IMR-90 (cell line): ENCODE measurements around the gene OPRL1. TPM values are rescaled to one million over a fixed set of nuclear protein-coding genes. Genes with fewer than 3 reads are reported as not detected.

Experiments
- ATAC-seq: fragments of 200-7000 bp; cut with Tn5 transposase; 2 replicates; pipeline ENCODE4 v1.9.1; 2020; ENCODE audit warnings: low read depth, mild to moderate bottlenecking, moderate library complexity
- BruUV-seq: library from RNA; stranded (reverse); fragments of 400-500 nt; replicated peaks from 2 replicates; lab custom pipeline; 2021; lab: Mats Ljungman, UMichigan
- CTCF ChIA-PET: fragments of 300-600 bp; formaldehyde crosslinking; extraction: SDS; loops from one replicate; lab custom pipeline; 2021; ENCODE audit warnings: antibody characterized with exemption; lab: Yijun Ruan, JAX
- POLR2A ChIA-PET: fragments of 300-600 bp; sonication (Branson Sonifier 250); formaldehyde crosslinking; loops from one replicate; lab custom pipeline; 2022; ENCODE audit warnings: antibody characterized with exemption; ENCODE audit not compliant: unreplicated experiment; lab: Charles Lee
- DNase-seq: peaks from one replicate; pipeline ENCODE4 v3.0.0; 2013
- H2AFZ ChIP-seq: replicated peaks from 2 replicates; pipeline ENCODE3; 2013; ENCODE audit warnings: low read length, mild to moderate bottlenecking; ENCODE audit not compliant: poor library complexity
- H2AK5ac ChIP-seq: 2 replicates; pipeline ENCODE4 v1.6.1; 2013; ENCODE audit warnings: low read depth, low read length, inconsistent platforms
- H2AK9ac ChIP-seq: replicated peaks from 2 replicates; pipeline ENCODE3; 2013; ENCODE audit warnings: mild to moderate bottlenecking, low read depth, low read length, moderate library complexity; ENCODE audit not compliant: poor library complexity
- H2BK120ac ChIP-seq: 2 replicates; pipeline ENCODE4 v1.6.1; 2013; ENCODE audit warnings: low read depth, low read length, inconsistent platforms
- H2BK15ac ChIP-seq: 3 replicates; pipeline ENCODE4 v1.6.1; 2013; ENCODE audit warnings: low read depth, low read length, inconsistent platforms
- H2BK20ac ChIP-seq: 2 replicates; pipeline ENCODE4 v1.6.1; 2013; ENCODE audit warnings: low read depth, mild to moderate bottlenecking, inconsistent platforms, low read length, moderate library complexity
- H2BK5ac ChIP-seq: 2 replicates; pipeline ENCODE4 v1.6.1; 2013; ENCODE audit warnings: mild to moderate bottlenecking, low read depth, low read length, inconsistent platforms; ENCODE audit not compliant: poor library complexity, severe bottlenecking
- H3K14ac ChIP-seq: replicated peaks from 2 replicates; pipeline ENCODE4 v1.6.1; 2013; ENCODE audit warnings: low read depth, low read length, inconsistent platforms
- H3K18ac ChIP-seq: 2 replicates; pipeline ENCODE4 v1.6.1; 2013; ENCODE audit warnings: low read depth, low read length, control low read depth
- H3K23ac ChIP-seq: 2 replicates; pipeline ENCODE4 v1.6.1; 2013; ENCODE audit warnings: low read depth, low read length, inconsistent platforms
- H3K27ac ChIP-seq: 2 replicates; pipeline ENCODE4 v1.5.1; 2013; ENCODE audit warnings: mild to moderate bottlenecking, control low read depth, low read length; ENCODE audit not compliant: insufficient read depth
- H3K27me3 ChIP-seq: 2 replicates; pipeline ENCODE4 v1.6.1; 2013; ENCODE audit warnings: low read length; ENCODE audit not compliant: control insufficient read depth, insufficient read depth
- H3K36me3 ChIP-seq: 2 replicates; pipeline ENCODE4 v1.6.1; 2013; ENCODE audit warnings: low read length, mixed read lengths; ENCODE audit not compliant: control insufficient read depth, insufficient read depth
- H3K4ac ChIP-seq: 2 replicates; pipeline ENCODE4 v1.6.1; 2013; ENCODE audit warnings: low read depth, low read length, inconsistent platforms
- H3K4me1 ChIP-seq: 2 replicates; pipeline ENCODE4 v1.6.1; 2013; ENCODE audit warnings: low read length, mixed read lengths; ENCODE audit not compliant: control insufficient read depth, insufficient read depth
- H3K4me2 ChIP-seq: 2 replicates; pipeline ENCODE4 v1.6.1; 2013; ENCODE audit warnings: low read depth, mild to moderate bottlenecking, control low read depth, low read length, moderate library complexity
- H3K4me3 ChIP-seq: 2 replicates; pipeline ENCODE4 v1.5.1; 2013; ENCODE audit warnings: low read depth, mild to moderate bottlenecking, control low read depth, low read length, moderate library complexity; ENCODE audit not compliant: insufficient read depth
- H3K56ac ChIP-seq: 2 replicates; pipeline ENCODE4 v1.6.1; 2013; ENCODE audit warnings: low read length, inconsistent platforms; ENCODE audit not compliant: insufficient read depth; ENCODE audit errors: extremely low read depth
- H3K79me1 ChIP-seq, 2 experiments: 2 replicates each; pipeline ENCODE4 v1.6.1; 2013; ENCODE audit warnings: low read length in 2 of 2, inconsistent platforms in 1 of 2, low read depth in 1 of 2
- H3K9ac ChIP-seq: 2 replicates; pipeline ENCODE4 v1.6.1; 2013; ENCODE audit warnings: low read depth, low read length, control low read depth
- H3K9me1 ChIP-seq: 2 replicates; pipeline ENCODE4 v1.6.1; 2013; ENCODE audit warnings: low read length, inconsistent platforms; ENCODE audit not compliant: insufficient read depth
- H3K9me3 ChIP-seq: 2 replicates; pipeline ENCODE4 v1.6.1; 2013; ENCODE audit warnings: low read length; ENCODE audit not compliant: control insufficient read depth, insufficient read depth
- H4K20me1 ChIP-seq: 2 replicates; pipeline ENCODE4 v1.6.1; 2013; ENCODE audit warnings: low read length, inconsistent platforms; ENCODE audit not compliant: insufficient read depth
- H4K5ac ChIP-seq: 2 replicates; pipeline ENCODE4 v1.6.1; 2013; ENCODE audit warnings: mild to moderate bottlenecking, low read depth, low read length, control low read depth
- H4K8ac ChIP-seq, 2 experiments: 2 replicates each; pipeline ENCODE4 v1.6.1; 2013; ENCODE audit warnings: low read depth in 2 of 2, low read length in 2 of 2, control low read depth in 1 of 2, inconsistent platforms in 1 of 2
- H4K91ac ChIP-seq: 2 replicates; pipeline ENCODE4 v1.6.1; 2013; ENCODE audit warnings: low read depth, low read length, inconsistent platforms; ENCODE audit not compliant: insufficient read depth
- BHLHE40 ChIP-seq: fragments of 150-350 bp; IDR thresholded peaks from 2 replicates; pipeline ENCODE4 v1.6.1; 2016; ENCODE audit warnings: mild to moderate bottlenecking, low read depth, low read length
- CHD1 ChIP-seq: IDR thresholded peaks from 2 replicates; pipeline ENCODE4 v1.6.1; 2012; ENCODE audit warnings: low read depth, low read length, improper control_type of control experiment
- CTCF ChIP-seq: conservative IDR thresholded peaks from 2 replicates; pipeline ENCODE4 v1.5.1; 2012; ENCODE audit warnings: mild to moderate bottlenecking, low read depth, low read length, improper control_type of control experiment
- FOS ChIP-seq: fragments of 150-350 bp; IDR thresholded peaks from 2 replicates; pipeline ENCODE4 v1.6.1; 2016; ENCODE audit warnings: low read depth, low read length
- WGBS, 2 experiments: methylation state at CpG; one replicate each; pipeline versions ENCODE4 v1.1.5 to v1.1.7; 2013; ENCODE audit warnings: missing lambda C conversion rate in 2 of 2; ENCODE audit not compliant: insufficient read length in 1 of 2; ENCODE audit errors: extremely low coverage in 2 of 2; 5-methylcytosine and 5-hydroxymethylcytosine counted together
- dilution Hi-C: fragments of 300-500 bp; cut with HindIII; formaldehyde crosslinking; loops from one replicate; pipeline ENCODE4 v1.14.3; 2018; ENCODE audit warnings: low sequenced_read_pairs; ENCODE audit not compliant: unreplicated experiment
- in situ Hi-C: fragments of 300-500 bp; cut with MboI; formaldehyde crosslinking; loops from 3 replicates; pipeline ENCODE4 v1.14.3; 2019; ENCODE audit warnings: low sequenced_read_pairs, inconsistent platforms, mixed read lengths
- intact Hi-C: fragments of 100-400 bp; cut with micrococcal nuclease; formaldehyde crosslinking; loops from 2 replicates; pipeline ENCODE4 v1.10.0; 2022
- polyA plus RNA-seq, 3 experiments: library from polyadenylated mRNA; depleted of rRNA; stranded (reverse); fragments of >200 nt; gene quantifications; 2 replicates each; pipeline ENCODE4 v1.2.3, GENCODE V29; 2012; ENCODE audit warnings: low replicate concordance in 1 of 3
- total RNA-seq: library from RNA; depleted of rRNA; stranded (reverse); fragments of >200 nt; gene quantifications from 2 replicates; pipeline ENCODE4 v1.2.3, GENCODE V29; 2012

OPRL1 gene
- total and polyA plus RNA-seq, 2 of the 4 experiments (the other 2 are of a cell fraction), result 0.36 to 1.2 TPM

GRCh38 chr20:64062276-64062595, 17.6 kb upstream of the OPRL1 start:
- Histone ChIP-seq H3K23ac (peak overlapping the region; percentile 89; the same call in 1 of the 2 replicates), H3K56ac (peak overlapping the region; percentile 8; the same call in 1 of the 2 replicates), H3K18ac (peak overlapping the region; percentile 7; the same call in 1 of the 2 replicates), H3K27ac (peak overlapping the region; percentile 95), H4K5ac (peak overlapping the region; percentile 99), H2AK5ac (peak overlapping the region; percentile 74), H3K4me2 (peak overlapping the region; percentile 84), H2AK9ac (peak overlapping the region; percentile 85), H4K20me1 (peaks cover 15% of the 10 kb centered on the region), H3K4me1 (peaks cover 31% of the 10 kb centered on the region), H3K4me3 (peak overlapping the region; percentile 65), H3K79me1 (peaks cover 10 to 38% of the 10 kb centered on the region in 2 experiments; a peak in 3 of 4 replicates), H2BK120ac (no peak overlapping the region), H3K9me1 (peaks cover 19% of the 10 kb centered on the region), H2BK5ac (peak overlapping the region; percentile 78), H3K27me3 (no peaks in the 10 kb centered on the region), H2BK15ac (no peak overlapping the region), H3K9me3 (no peaks in the 10 kb centered on the region), H3K9ac (peak overlapping the region; percentile 92), H2BK20ac (no peak overlapping the region), H2AFZ (peak overlapping the region; percentile 97), H3K36me3 (no peaks in the 10 kb centered on the region), H3K4ac (peak overlapping the region; percentile 90), H4K91ac (peak overlapping the region; percentile 80), H4K8ac (peak overlapping the region; percentile 98), H3K14ac (peak overlapping the region; percentile 91)
- ATAC-seq (no peak), DNase-seq (no peak)
- no TSS peak for BruUV-seq
- intact Hi-C loops (no loop called here), dilution Hi-C loops (no loop called here), in situ Hi-C loops (no loop called here)
- CTCF ChIA-PET, result interaction anchor here (1.5 kb wide), 1 partner anchor 82 kb away, joined by 3 read pairs; the partner anchor contains the start of gene PRPF6
- WGBS, 2 experiments, result 42% methylated on average over 4 of the region's 5 CpGs; no CpG with 5 or more reads in 1 of the 2 experiments
- POLR2A ChIA-PET, result no interaction called here
- no peak for TF ChIP-seq BHLHE40
- TF ChIP-seq CTCF, result no peak
- TF ChIP-seq CHD1, result no peak
- TF ChIP-seq FOS, result no peak
